ENCODE data around the gene SRP54.
"Not testable (repeated sequence)": the region's sequence is repeated elsewhere in the genome, so short reads cannot be mapped to it uniquely, and the experiment has no call there.

The SRP54 gene

GRCh38 chr14:34985740-34986139, 2.9 kb downstream of the SRP54 start:
- DNase-seq = no peak

- DNase-seq = no peak
Observed at GRCh38 chr14:34987180-34987579, 4.4 kb downstream of the SRP54 start.

DNA sequence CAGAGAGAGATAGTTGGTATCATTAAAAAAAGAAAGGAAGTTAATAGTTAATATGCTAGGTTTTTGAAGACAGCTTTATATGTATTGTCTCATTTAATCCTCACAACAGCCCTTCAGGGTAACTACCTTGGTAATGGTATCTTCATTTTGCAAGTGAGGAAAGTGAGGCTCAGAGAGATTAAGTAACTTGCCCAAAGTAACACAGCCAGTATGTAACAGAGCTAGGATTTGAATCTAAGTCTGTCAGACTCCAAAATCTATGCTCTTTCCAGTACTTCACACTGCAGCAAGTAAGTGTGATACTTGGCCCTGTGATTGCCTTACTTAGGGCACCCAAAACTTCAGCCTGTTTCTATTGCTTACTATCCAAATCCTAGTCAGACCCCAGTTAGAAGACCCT, 7.0 kb downstream of the SRP54 start:
- no peak for DNase-seq

GRCh38 chr14:34993426-34993825, 10.6 kb downstream of the SRP54 start:
- no peak for DNase-seq

DNA sequence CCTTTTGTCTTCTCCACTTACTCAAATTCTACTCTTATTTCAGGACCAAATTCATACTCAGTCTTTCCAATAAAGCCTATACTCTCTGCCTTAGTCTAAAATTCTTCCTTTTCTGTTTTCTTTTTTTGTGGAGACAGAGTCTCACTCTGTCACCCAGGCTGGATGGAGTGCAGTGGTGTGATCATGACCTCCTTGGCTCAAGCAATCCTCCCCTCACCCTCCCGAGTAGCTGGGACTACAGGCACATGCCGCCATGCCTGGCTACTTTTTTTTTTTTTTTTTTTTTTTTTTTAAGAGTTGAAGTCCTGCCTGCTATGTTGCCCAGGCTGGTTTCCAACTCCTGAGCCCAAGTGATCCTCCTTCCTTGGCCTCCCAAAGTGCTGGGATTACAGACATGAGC, 11.9 kb downstream of the SRP54 start:
- DNase-seq = no peak

DNA sequence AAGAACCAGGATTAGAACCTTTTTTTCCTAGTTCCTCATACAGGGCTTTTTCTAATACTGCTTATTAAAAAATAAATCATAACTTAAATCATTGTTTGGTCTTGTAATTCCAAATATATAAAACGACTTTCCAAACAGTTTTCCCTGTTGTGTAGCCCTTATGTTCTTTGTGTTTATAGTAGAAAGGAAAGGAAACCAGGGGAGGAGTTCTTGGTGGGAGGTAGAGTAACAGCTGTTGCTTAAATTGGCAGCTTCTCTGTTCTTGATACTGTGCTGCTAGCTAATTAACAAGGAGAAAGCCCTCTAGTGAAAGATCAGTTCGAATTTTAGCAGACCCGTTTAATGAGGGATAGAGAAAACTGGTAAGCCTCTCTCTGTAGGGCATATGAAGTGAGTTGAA, 15.0 kb downstream of the SRP54 start:
- DNase-seq = no peak

DNA sequence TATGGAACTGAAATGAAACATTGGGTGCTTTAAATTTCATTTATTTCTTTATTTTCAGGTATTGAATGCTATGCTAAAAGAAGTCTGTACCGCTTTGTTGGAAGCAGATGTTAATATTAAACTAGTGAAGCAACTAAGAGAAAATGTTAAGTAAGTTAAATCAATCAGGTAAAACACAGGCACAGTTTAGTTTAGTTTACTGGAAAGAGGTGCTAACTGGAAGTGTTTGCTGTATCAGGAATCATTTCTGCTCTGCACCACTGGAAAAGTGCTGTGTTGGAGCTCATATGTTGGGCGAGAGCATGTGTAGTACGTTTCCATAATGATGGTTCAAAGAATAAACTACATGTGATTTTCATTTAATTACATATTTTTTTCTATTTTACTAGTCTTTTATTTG, 16.7 kb downstream of the SRP54 start:
- no peak for DNase-seq

DNA sequence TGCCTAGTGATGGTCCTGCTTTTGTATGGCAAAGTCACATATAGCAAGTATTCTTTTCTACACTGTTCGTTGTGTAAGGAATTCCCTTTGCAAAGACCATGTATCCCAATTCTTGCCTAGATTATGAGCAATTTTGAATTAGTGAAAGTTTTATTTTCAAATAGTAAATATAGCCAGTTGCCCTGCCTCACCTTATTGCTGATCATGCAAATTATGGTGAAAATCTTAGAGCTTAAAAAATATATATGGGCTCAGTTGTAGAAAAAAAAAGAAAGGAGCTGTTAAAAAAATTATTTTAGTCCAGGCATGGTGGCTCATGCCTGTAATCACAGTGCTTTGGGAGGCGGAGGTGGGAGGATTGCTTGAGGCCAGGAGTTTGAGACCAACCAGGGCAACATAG, 18.8 kb downstream of the SRP54 start:
- DNase-seq = no peak

GRCh38 chr14:35004839-35005238, 22.0 kb downstream of the SRP54 start:
- DNase-seq = no peak

GRCh38 chr14:35016568-35016967, 33.8 kb downstream of the SRP54 start:
- DNase-seq = no peak

- no peak for DNase-seq
Observed at GRCh38 chr14:35020713-35021112, 37.9 kb downstream of the SRP54 start.

GRCh38 chr14:35028435-35028834, 45.6 kb downstream of the SRP54 start:
- DNase-seq = no peak

DNA sequence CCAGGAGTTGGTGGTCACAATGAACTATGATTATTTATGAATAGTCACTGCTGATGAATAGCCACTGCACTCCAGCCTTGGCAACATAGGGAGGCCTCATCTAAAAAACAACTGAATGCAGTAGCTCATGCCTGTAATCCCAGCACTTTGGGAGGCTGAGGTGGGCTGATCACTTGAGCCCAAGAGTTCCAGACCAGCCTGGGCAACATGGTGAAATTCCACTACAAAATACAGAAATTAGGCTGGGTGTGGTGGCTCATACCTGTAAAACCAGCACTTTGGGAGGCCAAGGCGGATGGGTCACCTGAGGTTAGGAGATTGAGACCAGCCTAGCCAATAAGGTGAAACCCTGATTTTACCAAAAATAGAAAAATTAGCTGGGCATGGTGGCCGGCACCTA, 49.8 kb downstream of the SRP54 start:
- DNase-seq = no peak

GRCh38 chr14:35034440-35034833, 51.6 kb downstream of the SRP54 start:
- DNase-seq = no peak

GRCh38 chr14:35034944-35035554, 52.3 kb downstream of the SRP54 start:
- not testable (repeated sequence) for DNase-seq

DNA sequence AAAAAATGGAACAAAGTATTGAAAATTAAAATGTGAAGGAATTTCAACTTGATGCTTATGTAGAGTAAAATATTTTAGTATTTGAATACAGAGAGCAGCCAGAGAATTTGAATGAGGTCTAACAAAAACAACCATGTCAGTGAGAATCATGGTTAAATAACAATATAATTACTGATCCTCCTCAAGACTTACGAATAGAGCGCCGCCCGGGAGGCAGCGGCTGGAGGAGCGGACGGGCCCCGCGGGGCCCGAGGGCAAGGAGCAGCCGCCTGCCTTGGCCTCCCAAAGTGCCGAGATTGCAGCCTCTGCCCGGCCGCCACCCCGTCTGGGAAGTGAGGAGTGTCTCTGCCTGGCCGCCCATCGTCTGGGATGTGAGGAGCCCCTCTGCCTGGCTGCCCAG, 55.5 kb downstream of the SRP54 start:
- not testable (repeated sequence) for DNase-seq

DNA sequence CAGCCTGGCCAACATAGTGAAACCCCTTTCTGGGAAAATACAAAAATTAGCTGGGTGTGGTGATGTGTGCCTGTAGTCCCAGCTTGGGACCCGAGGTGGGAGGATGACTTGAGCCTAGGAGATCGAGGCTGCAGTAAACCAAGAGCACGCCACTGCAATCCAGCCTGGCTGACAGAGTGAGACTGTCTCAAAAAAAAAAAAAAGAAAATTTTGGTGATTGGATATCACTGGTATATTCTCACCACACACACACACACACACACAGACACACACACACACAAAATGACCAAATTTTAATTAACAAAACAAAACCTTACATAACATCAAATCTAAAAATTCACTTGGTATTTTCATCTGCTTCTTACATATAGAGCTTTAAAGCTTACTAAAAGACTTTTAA, 59.8 kb downstream of the SRP54 start:
- DNase-seq = no peak

DNA sequence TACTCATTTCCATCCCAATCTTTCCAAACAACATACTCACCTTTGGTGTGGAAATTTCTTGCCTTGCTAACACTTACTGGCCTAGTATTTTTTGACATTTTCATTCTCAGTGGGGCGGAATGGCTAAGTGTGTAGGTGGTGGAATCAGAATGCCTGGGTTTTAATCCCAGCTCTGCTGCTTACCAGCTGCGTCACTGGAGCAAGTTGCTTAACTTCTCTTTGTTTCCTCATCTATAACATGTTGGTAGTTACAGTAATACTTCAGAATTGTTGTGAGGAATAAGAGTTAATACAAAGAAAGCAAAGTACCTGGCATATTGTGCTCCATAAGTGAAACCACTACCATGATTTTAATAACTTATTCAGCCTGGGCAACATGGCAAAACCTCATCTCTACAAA, 60.3 kb downstream of the SRP54 start:
- DNase-seq = no peak

- DNase-seq = no peak
Observed at GRCh38 chr14:35044939-35045797, 62.4 kb downstream of the SRP54 start.

DNA sequence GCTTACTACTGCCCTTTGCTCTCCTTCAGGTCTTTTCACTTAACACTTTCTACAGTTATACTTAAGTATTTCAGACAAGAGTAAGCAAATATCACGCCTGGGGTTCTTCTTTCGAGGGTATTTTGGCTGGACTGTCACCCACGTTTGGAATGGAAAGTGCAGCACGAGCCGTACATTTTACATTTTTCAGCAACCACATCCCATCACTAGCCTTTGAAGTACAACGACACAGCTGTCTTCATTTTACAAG, 62.9 kb downstream of the SRP54 start:
- no peak for DNase-seq

- DNase-seq = peak; percentile 100
Observed at GRCh38 chr14:35046048-35046750, 63.4 kb downstream of the SRP54 start, which contains the start of gene FAM177A1. Gene FAM177A1, plus strand, starts transcription at chr14:35046272. Its CDS starts 192 bp downstream, at chr14:35046464.

DNA sequence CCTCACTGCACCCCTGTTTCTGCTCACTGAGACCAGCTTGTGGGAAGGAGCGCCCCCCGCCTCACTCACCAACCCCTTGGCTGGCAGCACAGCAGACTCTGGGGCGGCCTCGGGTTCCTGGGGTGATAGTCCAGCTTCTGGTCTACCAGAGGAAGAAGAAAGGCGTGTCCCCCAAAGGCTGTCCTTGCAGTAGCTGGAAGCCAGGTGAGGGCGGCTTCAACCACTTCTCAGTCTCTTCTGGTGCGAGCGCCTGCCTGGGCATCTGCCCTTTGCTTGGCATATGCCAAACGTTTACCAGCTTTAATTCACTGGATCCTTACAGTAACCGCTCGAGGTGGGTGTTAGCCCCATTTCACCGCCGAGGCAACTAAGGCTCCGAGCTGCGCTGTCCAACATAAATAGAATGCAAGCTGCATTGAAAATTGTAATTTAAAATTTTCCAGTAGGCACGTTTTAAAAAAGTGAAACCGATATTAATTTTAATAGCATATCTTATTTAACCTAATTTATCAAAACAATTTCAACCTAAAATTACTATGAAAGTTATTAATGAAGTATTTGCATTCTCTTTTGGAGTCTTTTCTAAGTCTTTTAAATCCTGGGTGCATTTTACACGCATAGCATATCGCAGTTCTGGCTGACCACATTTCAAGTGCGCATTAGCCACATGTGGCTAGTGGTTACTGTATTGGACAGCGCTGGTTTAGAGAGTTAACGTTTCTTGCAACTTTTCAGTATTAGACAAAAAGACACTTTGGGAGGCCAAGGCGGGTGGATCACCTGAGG, 64.2 kb downstream of the SRP54 start:
- DNase-seq = no peak

GRCh38 chr14:35047976-35048513, 65.3 kb downstream of the SRP54 start:
- no peak for DNase-seq

Measured in CD4-positive, alpha-beta T cell treated with Interleukin-17A for 4 hours (primary cell).